ENCODE data around the gene RBM44. TPM values are rescaled to one million over a fixed set of nuclear protein-coding genes. Genes with fewer than 3 reads are reported as not detected.
A peak's percentile ranks its signal among the peaks of the same experiment; 100 is the strongest.

Gene RBM44
- total RNA-seq, 1 donor from 2014 or later, result 0.60 TPM

GRCh38 chr2:237885111-237885930 is 86.7 kb downstream of the RBM44 start:
- no peak for DNase-seq (ENCODE audit: low read depth in 2 of 2)

GRCh38 chr2:237885931-237886684 is 87.5 kb downstream of the RBM44 start:
- DNase-seq (ENCODE audit: low read depth in 2 of 2), result no peak

GRCh38 chr2:237886685-237887481 is 88.3 kb downstream of the RBM44 start:
- DNase-seq (ENCODE audit: low read depth in 2 of 2), result no peak

- DNase-seq (ENCODE audit: low read depth in 2 of 2), result peak; percentile 63
Measured at GRCh38 chr2:237888389-237888788, 89.8 kb downstream of the RBM44 start.

GRCh38 chr2:237889016-237889415 is 90.4 kb downstream of the RBM44 start:
- DNase-seq (ENCODE audit: low read depth in 2 of 2), result no peak

GRCh38 chr2:237889811-237890210 is 91.2 kb downstream of the RBM44 start:
- DNase-seq (ENCODE audit: low read depth in 2 of 2), result no peak

Other genes with a start within 250 kb of the RBM44 start
- not detected in 2 replicates for gene PRLH, start 232.2 kb upstream of the RBM44 start, total RNA-seq
- gene RAB17, start 208.0 kb upstream of the RBM44 start, total RNA-seq, result 10.9 and 12.6 TPM in 2 replicates
- gene LRRFIP1, start 171.2 kb upstream of the RBM44 start, total RNA-seq, result 89.3 and 96.1 TPM in 2 replicates
- gene RAMP1, start 60.8 kb downstream of the RBM44 start, total RNA-seq, result 0.44 TPM in 1 of 2 replicates, not detected in the other
- 27.7 and 31.2 TPM in 2 replicates for gene UBE2F, start 168.2 kb downstream of the RBM44 start, total RNA-seq